NCI-H128 (cell line): ENCODE data around the gene RASGRF1.

Source experiments
- DNase-seq: peaks from one replicate; lab custom pipeline; 2025; ENCODE audit not compliant: unreplicated experiment; lab: John Stamatoyannopoulos, UW

The RASGRF1 gene

GRCh38 chr15:78990278-78990677 is 100.3 kb downstream of the RASGRF1 start:
- no peak for DNase-seq

DNA sequence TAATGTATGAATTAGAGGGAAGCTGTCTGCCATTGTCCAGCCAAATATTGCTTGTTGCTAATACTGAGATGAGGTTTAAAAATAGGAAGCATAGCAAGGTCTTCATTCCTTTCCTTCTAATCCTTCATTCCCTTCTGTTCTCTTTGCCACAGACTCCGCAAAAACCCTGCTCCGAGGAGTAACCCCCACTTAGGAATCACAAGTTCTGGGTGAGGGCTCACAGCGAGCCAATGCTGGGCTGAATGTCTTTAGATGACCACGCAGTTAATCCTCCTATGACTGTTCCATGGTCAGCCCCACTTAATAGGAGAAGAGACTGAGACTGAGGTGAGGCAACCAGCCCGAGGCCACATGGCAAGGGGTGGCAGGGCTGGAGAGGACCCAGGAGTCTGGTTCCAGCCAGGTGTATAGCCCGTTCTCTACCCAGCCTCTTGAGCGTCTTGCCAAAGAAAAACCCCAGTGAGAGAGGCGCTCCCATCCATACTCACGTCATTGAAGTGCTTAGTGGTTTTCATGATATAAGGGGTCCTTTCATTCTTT is 100.8 kb downstream of the RASGRF1 start:
- no peak for DNase-seq

- no peak for DNase-seq
Observed at GRCh38 chr15:78988361-78988911, 102.1 kb downstream of the RASGRF1 start.

DNA sequence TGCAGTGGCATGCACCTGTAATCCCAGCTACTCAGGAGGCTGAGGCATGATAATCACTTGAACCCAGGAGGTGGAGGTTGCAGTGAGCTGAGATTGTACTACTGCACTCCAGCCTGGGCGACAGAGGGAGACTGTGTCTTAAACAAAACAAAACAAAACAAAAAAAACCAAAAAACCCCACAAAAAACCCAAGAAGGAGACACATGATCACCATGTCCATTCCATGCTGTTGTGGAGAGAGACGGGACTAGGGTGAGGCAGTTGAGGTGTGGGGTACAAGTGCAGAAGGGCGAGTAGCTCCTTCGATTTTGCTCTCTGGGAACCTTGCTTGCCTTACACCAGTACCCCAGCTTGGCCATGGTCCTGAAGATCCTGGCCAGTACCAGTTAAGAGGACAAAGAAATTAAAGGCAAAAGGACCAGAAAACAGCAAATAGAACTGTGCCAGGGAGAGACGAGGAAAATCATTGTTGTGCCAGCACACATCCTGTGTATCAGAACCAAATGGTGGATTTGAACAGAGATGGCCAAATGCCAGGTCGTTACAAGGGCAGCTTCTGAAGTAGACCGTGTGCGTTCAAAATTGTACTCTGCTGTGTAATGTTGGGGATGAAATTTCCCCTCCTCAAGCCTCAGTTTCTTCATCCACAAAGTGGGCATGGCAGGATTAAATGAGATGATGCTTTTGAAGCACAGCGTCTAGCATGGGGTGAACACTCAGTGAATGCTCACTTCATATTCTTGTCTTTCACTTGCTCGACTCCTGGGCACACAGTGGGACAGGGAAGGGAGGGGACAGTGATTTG is 102.8 kb downstream of the RASGRF1 start:
- no peak for DNase-seq

GRCh38 chr15:78985859-78986475 is 104.6 kb downstream of the RASGRF1 start:
- no peak for DNase-seq

GRCh38 chr15:78984041-78984440 is 106.5 kb downstream of the RASGRF1 start:
- DNase-seq = no peak

GRCh38 chr15:78983146-78983918 is 107.2 kb downstream of the RASGRF1 start:
- DNase-seq = no peak

- DNase-seq = no peak
Observed at GRCh38 chr15:78982736-78983135, 107.8 kb downstream of the RASGRF1 start.

DNA sequence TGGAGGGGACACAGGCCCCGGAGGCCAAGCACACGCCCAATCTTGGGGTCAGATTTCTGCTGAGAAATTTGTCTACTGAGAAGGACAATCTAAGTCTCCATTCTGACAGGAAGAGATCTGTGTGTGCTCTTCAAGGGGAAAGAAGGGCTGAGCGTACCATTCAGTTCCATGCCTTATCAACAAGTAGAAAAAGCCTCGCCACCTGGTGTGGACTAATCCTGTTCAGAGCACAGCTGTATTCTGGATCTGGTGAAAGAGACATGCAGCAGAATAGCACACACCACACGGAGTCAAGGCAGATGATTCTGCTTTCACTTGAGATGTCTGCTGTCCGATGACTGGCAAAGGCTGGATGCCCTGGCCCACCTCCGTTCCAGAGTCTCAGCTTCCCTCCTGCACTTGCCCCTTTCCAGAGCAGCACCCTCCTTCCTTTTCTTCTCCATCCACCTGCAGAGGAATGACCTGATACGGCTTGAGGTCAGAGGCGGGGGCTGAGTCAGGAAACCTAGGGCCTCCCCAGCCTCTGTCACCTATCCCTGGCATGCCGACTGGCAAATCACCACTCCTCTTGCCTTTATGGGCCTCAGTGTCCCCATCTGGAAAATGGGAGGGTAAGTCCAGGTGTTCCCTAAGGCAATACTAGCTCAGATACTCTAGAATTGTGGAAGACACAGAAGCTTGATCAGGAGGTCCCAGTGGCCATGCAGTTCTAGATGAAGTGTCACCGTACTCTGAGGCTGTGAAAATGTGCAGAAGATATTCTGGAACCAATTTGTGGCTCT is 108.9 kb downstream of the RASGRF1 start:
- no peak for DNase-seq

- DNase-seq = no peak
Observed at GRCh38 chr15:78979456-78980320, 110.9 kb downstream of the RASGRF1 start.

GRCh38 chr15:78978601-78979179 is 111.9 kb downstream of the RASGRF1 start:
- DNase-seq = no peak

DNA sequence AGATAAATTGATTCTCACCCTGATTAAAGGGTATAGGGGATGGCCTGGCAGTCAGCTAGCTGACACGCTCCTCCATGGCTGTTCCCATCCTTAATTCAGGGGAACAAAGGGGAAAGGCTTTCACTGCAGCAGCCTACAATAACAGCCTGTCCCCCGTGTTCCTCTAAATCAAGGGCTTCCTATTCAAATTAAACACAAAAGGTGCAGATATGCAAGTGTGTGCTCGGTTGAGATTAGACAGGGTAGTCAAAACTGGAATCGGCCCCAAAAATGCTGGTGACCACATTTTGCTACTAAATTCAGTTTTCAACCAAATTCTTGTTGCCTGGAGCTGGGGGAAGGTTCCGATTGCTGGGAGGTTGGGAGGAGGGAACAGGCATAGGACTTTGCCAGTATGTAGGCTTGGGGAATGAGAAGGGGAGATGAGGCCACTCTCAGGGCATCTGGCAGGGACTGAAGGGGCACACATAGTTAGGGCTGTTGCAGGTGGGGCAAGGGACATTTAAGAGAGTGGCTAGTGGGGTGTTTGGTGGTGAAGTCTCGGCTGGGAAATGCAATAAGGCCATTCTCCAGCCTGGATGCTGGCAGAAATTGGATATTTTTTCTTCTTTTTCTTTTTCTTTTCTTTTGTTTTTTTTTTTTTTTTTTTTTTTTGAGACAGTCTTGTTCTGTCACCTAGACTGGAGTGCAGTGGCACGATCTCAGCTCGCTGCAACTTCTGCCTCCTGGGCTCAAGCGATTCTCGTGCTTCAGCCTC is 112.8 kb downstream of the RASGRF1 start:
- DNase-seq = no peak

DNA sequence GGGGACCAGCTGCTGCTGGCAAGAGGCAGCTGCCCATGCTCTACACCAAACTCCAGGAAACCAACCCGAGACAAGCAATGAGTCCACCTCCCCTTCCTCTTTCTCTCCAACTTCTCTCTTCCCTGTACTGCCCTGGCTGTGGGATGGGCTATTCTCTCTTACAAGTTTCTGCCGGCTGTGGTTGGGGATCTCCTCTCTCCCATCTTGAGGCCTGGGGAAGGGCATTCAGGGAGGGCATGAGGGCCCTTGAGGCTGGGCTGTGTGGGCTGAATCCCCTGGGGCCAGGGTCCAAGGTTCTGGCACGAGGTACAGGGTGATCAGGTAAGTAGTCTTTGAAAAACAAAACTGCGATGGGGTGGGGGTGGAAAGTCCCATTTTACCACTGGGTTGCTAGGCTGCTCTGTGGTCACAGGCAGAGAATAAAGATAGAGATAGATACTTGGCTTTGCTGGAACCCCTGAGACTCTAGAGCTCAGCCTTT is 113.4 kb downstream of the RASGRF1 start:
- DNase-seq = no peak

DNA sequence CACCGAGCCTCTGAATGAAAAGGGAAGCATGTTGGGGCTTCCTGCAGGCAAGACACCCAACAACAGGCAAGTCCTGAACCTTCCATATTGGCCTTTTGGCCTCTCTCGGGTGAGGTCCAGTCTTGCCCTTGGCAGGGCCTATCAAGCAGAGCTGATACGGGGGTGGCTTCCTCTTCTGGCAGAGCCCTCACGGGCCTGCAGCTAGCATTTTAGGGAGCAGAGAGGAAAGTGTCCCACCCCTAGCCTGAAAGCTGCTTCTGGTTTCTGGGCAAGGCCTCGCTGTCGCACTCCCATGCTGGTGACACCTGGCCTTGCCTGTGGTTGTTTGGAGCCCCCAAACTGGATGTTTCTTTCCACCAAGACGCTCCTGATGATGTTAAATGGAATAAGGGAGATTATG is 113.9 kb downstream of the RASGRF1 start:
- no peak for DNase-seq

- no peak for DNase-seq
Observed at GRCh38 chr15:78974272-78974918, 116.2 kb downstream of the RASGRF1 start.

GRCh38 chr15:78969687-78970349 is 120.8 kb downstream of the RASGRF1 start:
- DNase-seq = no peak

GRCh38 chr15:78968539-78969271 is 121.9 kb downstream of the RASGRF1 start:
- no peak for DNase-seq
